Esophagus squamous epithelium (tissue), 4 donors: Measurements from ENCODE around the gene MAP3K8.

Source experiments
- POLR2A ChIP-seq, 4 donors: fragments of 450-650 bp; IDR thresholded peaks; one replicate each; pipeline ENCODE4 v1.6.1; 2017; ENCODE audit warnings: antibody characterized with exemption in 4 of 4, mild to moderate bottlenecking in 4 of 4, moderate library complexity in 3 of 4
- TF ChIP-seq, protein P1 (sequence below), 6 experiments: fragments of 450-650 bp in 4 of 6; fragments of 200-600 bp in 2 of 6; sonication (generic) in 2 of 6; IDR thresholded peaks; one replicate each; pipeline ENCODE4 v1.5.1; 2016 to 2019; ENCODE audit warnings: antibody characterized with exemption in 6 of 6, mild to moderate bottlenecking in 4 of 6, moderate library complexity in 4 of 6

DNA sequence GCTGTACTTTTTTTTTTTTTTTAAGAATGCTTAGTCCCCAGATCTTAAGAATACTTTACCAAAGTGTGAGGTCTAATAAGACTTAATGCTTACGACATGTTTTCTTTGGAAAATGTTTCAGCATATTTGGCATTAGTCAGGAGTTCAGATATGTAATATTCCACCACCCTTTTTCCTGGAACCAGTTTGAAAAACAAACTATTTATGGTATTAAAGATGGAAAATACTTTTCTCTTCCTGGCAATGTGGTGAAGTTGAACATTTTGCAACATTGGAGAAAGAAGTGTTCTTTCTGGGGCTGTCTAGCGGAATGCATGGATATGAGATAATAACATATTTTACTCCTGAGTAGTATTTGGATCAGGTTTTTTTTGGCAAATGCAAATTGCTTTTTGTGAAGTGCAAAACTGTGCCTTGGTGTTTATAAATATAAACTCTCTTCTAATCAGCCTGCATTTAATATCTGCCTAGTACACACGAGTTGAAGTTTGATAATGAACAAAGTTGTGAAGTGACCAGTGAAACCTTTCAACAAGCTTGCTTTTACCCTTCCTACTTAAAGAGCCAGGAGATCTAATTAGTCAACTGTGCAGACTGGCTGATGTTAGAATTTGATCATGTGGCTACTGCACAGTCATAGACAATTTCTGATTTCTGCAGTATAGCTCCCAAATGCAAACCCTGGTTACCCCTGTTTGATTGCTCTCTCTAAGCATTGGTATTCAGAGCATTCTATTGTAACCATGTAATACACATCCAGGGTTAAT lies 20.9 kb downstream of the MAP3K8 start:
- TF ChIP-seq, protein P1, sequence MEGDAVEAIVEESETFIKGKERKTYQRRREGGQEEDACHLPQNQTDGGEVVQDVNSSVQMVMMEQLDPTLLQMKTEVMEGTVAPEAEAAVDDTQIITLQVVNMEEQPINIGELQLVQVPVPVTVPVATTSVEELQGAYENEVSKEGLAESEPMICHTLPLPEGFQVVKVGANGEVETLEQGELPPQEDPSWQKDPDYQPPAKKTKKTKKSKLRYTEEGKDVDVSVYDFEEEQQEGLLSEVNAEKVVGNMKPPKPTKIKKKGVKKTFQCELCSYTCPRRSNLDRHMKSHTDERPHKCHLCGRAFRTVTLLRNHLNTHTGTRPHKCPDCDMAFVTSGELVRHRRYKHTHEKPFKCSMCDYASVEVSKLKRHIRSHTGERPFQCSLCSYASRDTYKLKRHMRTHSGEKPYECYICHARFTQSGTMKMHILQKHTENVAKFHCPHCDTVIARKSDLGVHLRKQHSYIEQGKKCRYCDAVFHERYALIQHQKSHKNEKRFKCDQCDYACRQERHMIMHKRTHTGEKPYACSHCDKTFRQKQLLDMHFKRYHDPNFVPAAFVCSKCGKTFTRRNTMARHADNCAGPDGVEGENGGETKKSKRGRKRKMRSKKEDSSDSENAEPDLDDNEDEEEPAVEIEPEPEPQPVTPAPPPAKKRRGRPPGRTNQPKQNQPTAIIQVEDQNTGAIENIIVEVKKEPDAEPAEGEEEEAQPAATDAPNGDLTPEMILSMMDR (IDR thresholded peaks at IDR 0.05), result no peak
- no peak for TF ChIP-seq POLR2A (IDR thresholded peaks at IDR 0.05)
